Measurements from ENCODE around the gene FAM25C. TPM values are rescaled to one million over a fixed set of nuclear protein-coding genes. Genes with fewer than 3 reads are reported as not detected.
"Not testable (repeated sequence)": the region's sequence is repeated elsewhere in the genome, so short reads cannot be mapped to it uniquely, and the experiment has no call there.

The FAM25C gene
- total RNA-seq, 6 experiments from 2014 or later = 0.84 TPM; not detected in 5

DNA sequence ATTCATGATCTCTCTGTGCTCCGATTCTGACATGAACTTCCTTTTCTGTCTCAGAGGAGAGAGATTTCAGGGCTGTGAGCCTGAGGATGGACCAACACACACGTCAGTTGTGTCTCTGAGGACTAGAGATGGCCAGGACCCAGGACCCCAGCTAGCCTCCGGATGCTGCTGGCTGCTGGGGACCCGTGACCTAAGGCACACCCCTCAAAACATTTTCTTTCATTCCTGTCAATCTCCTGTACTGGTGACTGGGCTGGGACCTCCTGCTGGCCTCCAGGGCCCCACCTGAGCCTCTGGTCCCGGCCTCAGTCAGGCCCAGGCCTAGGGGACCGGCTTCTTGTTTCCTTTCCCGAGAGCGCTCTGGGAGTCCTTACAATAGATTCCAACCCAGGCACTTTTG lies 42.4 kb downstream of the FAM25C start:
- H3K27ac ChIP-seq; H3K4me1 ChIP-seq; H3K27me3 ChIP-seq; ATAC-seq; DNase-seq; H3K9me3 ChIP-seq; H3K36me3 ChIP-seq; H3K4me3 ChIP-seq; intact Hi-C loops (cut with DNase I): not testable (repeated sequence)
- 77% methylated on average over 7 of the region's 8 CpGs for WGBS (ENCODE audit: insufficient coverage, low coverage, low lambda C conversion rate, missing lambda C conversion rate)

- H3K4me1 ChIP-seq; H3K27me3 ChIP-seq; H3K27ac ChIP-seq; DNase-seq; H3K4me3 ChIP-seq; intact Hi-C loops (cut with DNase I); H3K9me3 ChIP-seq; H3K36me3 ChIP-seq: not testable (repeated sequence)
- ATAC-seq = peak in 1 of 4 donors; percentile 36
- WGBS (ENCODE audit: insufficient coverage, low coverage, low lambda C conversion rate, missing lambda C conversion rate) = 57% methylated on average over 1 of the region's 1 CpG
Measured at GRCh38 chr10:47947424-47947823, 52.2 kb downstream of the FAM25C start.

Small RNA genes within 50 kb of the gene (small RNA-seq; reads per million reads assigned to genes)
- 0 reads per million in 2 experiments for gene RNA5SP315

Other genes starting within 250 kb of the FAM25C start
- under 1 TPM in 5 of 6 experiments, not detected in 1; 0.20 to 0.73 (median 0.42) TPM for gene SYT15B, start 236.2 kb downstream of the FAM25C start, total RNA-seq
- not detected for gene NPY4R2, start 81.1 kb downstream of the FAM25C start, total RNA-seq

Data from right lobe of liver (tissue), 6 donors.